Caco-2 (cell line): ENCODE data around the gene UBASH3B. TPM values are rescaled to one million over a fixed set of nuclear protein-coding genes. Genes with fewer than 3 reads are reported as not detected.

Experiments
- BruUV-seq: library from RNA; stranded (reverse); fragments of 400-500 nt; replicated peaks from 2 replicates; lab custom pipeline; 2021; lab: Mats Ljungman, UMichigan
- CTCF ChIA-PET: fragments of 300-600 bp; sonication (Branson Sonifier 250); formaldehyde crosslinking; loops from one replicate; lab custom pipeline; 2022; ENCODE audit warnings: antibody characterized with exemption; lab: Charles Lee
- POLR2A ChIA-PET: fragments of 300-600 bp; sonication (Branson Sonifier 250); formaldehyde crosslinking; loops from one replicate; lab custom pipeline; 2022; ENCODE audit warnings: antibody characterized with exemption; lab: Charles Lee
- DNase-seq, 2 experiments: peaks; one replicate each; pipeline versions ENCODE4 v3.0.0 to v3.0.0-alpha.2; 2020 to 2022
- H3K27me3 ChIP-seq: replicated peaks from 2 replicates; pipeline ENCODE4 v1.6.0; 2011; ENCODE audit warnings: low read length; ENCODE audit not compliant: control insufficient read depth, insufficient read depth
- H3K36me3 ChIP-seq: 2 replicates; pipeline ENCODE4 v1.5.1; 2011; ENCODE audit warnings: low read length; ENCODE audit not compliant: control insufficient read depth, insufficient read depth
- H3K4me1 ChIP-seq: fragments of 250-450 bp; sonication (Bioruptor Pico); 2 replicates; pipeline ENCODE4 v1.5.1; 2020; ENCODE audit warnings: mild to moderate bottlenecking
- H3K4me3 ChIP-seq: 2 replicates; pipeline ENCODE4 v1.5.1; 2011; ENCODE audit warnings: low read depth, mild to moderate bottlenecking, control low read depth, low read length
- H3K9me3 ChIP-seq: fragments of 250-450 bp; sonication (Bioruptor Pico); 2 replicates; pipeline ENCODE4 v1.5.1; 2020; ENCODE audit warnings: mild to moderate bottlenecking, moderate library complexity
- H3K27ac Mint-ChIP-seq: one replicate; pipeline ENCODE4 v1.8.0; 2022; ENCODE audit warnings: mixed read lengths; ENCODE audit not compliant: unreplicated experiment
- H3K27me3 Mint-ChIP-seq: one replicate; pipeline ENCODE4 v1.8.0; 2022; ENCODE audit warnings: mixed read lengths; ENCODE audit not compliant: insufficient read depth, unreplicated experiment
- H3K36me3 Mint-ChIP-seq: one replicate; pipeline ENCODE4 v1.8.0; 2022; ENCODE audit warnings: mild to moderate bottlenecking, mixed read lengths; ENCODE audit not compliant: insufficient read depth, unreplicated experiment
- H3K4me1 Mint-ChIP-seq: one replicate; pipeline ENCODE4 v1.8.0; 2022; ENCODE audit warnings: low read depth, mixed read lengths; ENCODE audit not compliant: unreplicated experiment
- H3K4me3 Mint-ChIP-seq: one replicate; pipeline ENCODE4 v1.8.0; 2022; ENCODE audit warnings: mild to moderate bottlenecking, moderate library complexity, mixed read lengths; ENCODE audit not compliant: unreplicated experiment
- H3K9me3 Mint-ChIP-seq: one replicate; pipeline ENCODE4 v1.8.0; 2022; ENCODE audit warnings: mixed read lengths; ENCODE audit not compliant: unreplicated experiment
- CTCF ChIP-seq, 2 experiments: fragments of 200-600 bp in 1 of 2; IDR thresholded peaks; 1 replicate in 1 of 2; 2 replicates in 1 of 2; pipeline versions ENCODE4 v1.5.1 to v1.8.0; 2011 to 2022; ENCODE audit warnings: antibody characterized with exemption in 1 of 2, control low read depth in 1 of 2, inconsistent platforms in 1 of 2, low read depth in 1 of 2, low read length in 1 of 2, mild to moderate bottlenecking in 1 of 2, moderate library complexity in 1 of 2; ENCODE audit not compliant: insufficient read depth in 1 of 2, severe bottlenecking in 1 of 2, unreplicated experiment in 1 of 2
- intact Hi-C: fragments of 100-400 bp; cut with micrococcal nuclease; formaldehyde crosslinking; loops from one replicate; pipeline ENCODE4 v1.10.0; 2022; ENCODE audit not compliant: unreplicated experiment
- total RNA-seq: library from RNA; stranded (reverse); gene quantifications from 2 replicates; pipeline ENCODE4 v1.2.3, GENCODE V29; 2022

The UBASH3B gene
- total RNA-seq, 1 experiment from 2014 or later, result 21.5 TPM

- no peaks in the 10 kb centered on the region for H3K36me3 ChIP-seq
- POLR2A ChIA-PET, result no interaction called here
- no peaks in the 10 kb centered on the region for H3K9me3 ChIP-seq
- peaks cover 5% of the 10 kb centered on the region for H3K4me1 Mint-ChIP-seq
- peaks cover 12% of the 10 kb centered on the region for H3K4me1 ChIP-seq
- BruUV-seq, result no TSS peak
- H3K27me3 Mint-ChIP-seq, result no peaks in the 10 kb centered on the region
- H3K27ac Mint-ChIP-seq, result no peak overlapping the region
- no peaks in the 10 kb centered on the region for H3K36me3 Mint-ChIP-seq
- H3K27me3 ChIP-seq, result no peaks in the 10 kb centered on the region
- intact Hi-C loops, result no loop called here
- CTCF ChIA-PET, result interaction anchor here (1.5 kb wide), 1 partner anchor 8 kb away, joined by 3 read pairs; no protein-coding TSS in a partner anchor
- H3K4me3 Mint-ChIP-seq, result no peak overlapping the region
- H3K9me3 Mint-ChIP-seq, result no peaks in the 10 kb centered on the region
- H3K4me3 ChIP-seq, result no peak overlapping the region
- peak in 1 of 2 experiments; percentile 16 for DNase-seq
- no peak for TF ChIP-seq CTCF (IDR thresholded peaks at IDR 0.05; ENCODE audit: insufficient read depth in 1 of 2, low read depth in 1 of 2, low read length in 1 of 2, severe bottlenecking in 1 of 2, unreplicated experiment in 1 of 2)
These were observed 18.0 kb upstream of the UBASH3B start for GRCh38 chr11:122637541-122637940.

GRCh38 chr11:122642472-122642922 is 13.0 kb upstream of the UBASH3B start:
- H3K27ac Mint-ChIP-seq, result peak overlapping the region; percentile 69
- H3K27me3 Mint-ChIP-seq, result no peaks in the 10 kb centered on the region
- no peak for TF ChIP-seq CTCF (IDR thresholded peaks at IDR 0.05; ENCODE audit: insufficient read depth in 1 of 2, low read depth in 1 of 2, low read length in 1 of 2, severe bottlenecking in 1 of 2, unreplicated experiment in 1 of 2)
- Histone ChIP-seq H3K36me3 (no peaks in the 10 kb centered on the region), H3K9me3 (no peaks in the 10 kb centered on the region), H3K4me3 (no peak overlapping the region), H3K4me1 (peaks cover 20% of the 10 kb centered on the region), H3K27me3 (no peaks in the 10 kb centered on the region)
- BruUV-seq, result no TSS peak
- ChIA-PET CTCF (interaction anchor here (1.7 kb wide), 1 partner anchor 13 kb away, joined by 5 read pairs; no protein-coding TSS in a partner anchor), POLR2A (no interaction called here)
- H3K36me3 Mint-ChIP-seq, result no peaks in the 10 kb centered on the region
- DNase-seq, result peak; percentile 66 to 69
- peaks cover 12% of the 10 kb centered on the region for H3K4me1 Mint-ChIP-seq
- peak overlapping the region; percentile 19 for H3K4me3 Mint-ChIP-seq
- intact Hi-C loops, result loop anchor here (1.0 kb wide), 2 partner anchors 13 to 90 kb away; partner anchors contain the start of gene UBASH3B
- no peaks in the 10 kb centered on the region for H3K9me3 Mint-ChIP-seq

GRCh38 chr11:122642971-122643370 is 12.6 kb upstream of the UBASH3B start:
- peaks cover 12% of the 10 kb centered on the region for H3K4me1 Mint-ChIP-seq
- H3K27me3 Mint-ChIP-seq, result no peaks in the 10 kb centered on the region
- Histone ChIP-seq H3K4me1 (peaks cover 20% of the 10 kb centered on the region), H3K9me3 (no peaks in the 10 kb centered on the region), H3K36me3 (no peaks in the 10 kb centered on the region), H3K27me3 (no peaks in the 10 kb centered on the region), H3K4me3 (no peak overlapping the region)
- no peak for DNase-seq
- BruUV-seq, result TSS peak; percentile 93
- TF ChIP-seq CTCF (IDR thresholded peaks at IDR 0.05; ENCODE audit: insufficient read depth in 1 of 2, low read depth in 1 of 2, low read length in 1 of 2, severe bottlenecking in 1 of 2, unreplicated experiment in 1 of 2), result no peak
- no peaks in the 10 kb centered on the region for H3K9me3 Mint-ChIP-seq
- peak overlapping the region; percentile 69 for H3K27ac Mint-ChIP-seq
- intact Hi-C loops, result loop anchor here (1.0 kb wide), 2 partner anchors 12 to 89 kb away; partner anchors contain the start of gene UBASH3B
- CTCF ChIA-PET, result interaction anchor here (0.8 to 1.7 kb wide), 2 partner anchors 14 to 106 kb away, joined by 3 to 5 read pairs; no protein-coding TSS in a partner anchor
- H3K36me3 Mint-ChIP-seq, result no peaks in the 10 kb centered on the region
- POLR2A ChIA-PET, result interaction anchor here (0.7 kb wide), 1 partner anchor 36 kb away, joined by 7 read pairs; no protein-coding TSS in a partner anchor
- peak overlapping the region; percentile 19 for H3K4me3 Mint-ChIP-seq
